SK-N-SH (cell line): ENCODE measurements around the gene ZSWIM5. TPM values are rescaled to one million over a fixed set of nuclear protein-coding genes. Genes with fewer than 3 reads are reported as not detected.

Experiments
- CTCF ChIA-PET: fragments of 300-600, 350-600 bp; formaldehyde crosslinking; extraction: SDS; loops from one replicate; lab custom pipeline; 2021; lab: Yijun Ruan, JAX
- POLR2A ChIA-PET: fragments of 350-600 bp; sonication (Branson Sonifier 250); formaldehyde crosslinking; extraction: SDS; loops from one replicate; lab custom pipeline; 2020; ENCODE audit warnings: antibody characterized with exemption, inconsistent platforms; lab: Yijun Ruan, JAX
- DNase-seq: peaks from one replicate; pipeline ENCODE4 v3.0.0; 2012
- H2AFZ ChIP-seq: fragments of 200-600 bp; sonication (generic); 2 replicates; pipeline ENCODE4 v1.8.1; 2016; ENCODE audit warnings: antibody characterized with exemption, mild to moderate bottlenecking, low read depth
- H3F3A ChIP-seq: fragments of 200-600 bp; sonication (generic); replicated peaks from 2 replicates; pipeline ENCODE3; 2016; ENCODE audit warnings: antibody characterized with exemption, mild to moderate bottlenecking; ENCODE audit not compliant: insufficient read depth
- H3K27ac ChIP-seq, 2 experiments: fragments of 200-500 bp in 1 of 2; fragments of 200-600 bp in 1 of 2; sonication (Bioruptor generic) in 1 of 2; sonication (generic), shearing (Covaris generic) in 1 of 2; 2 replicates each; pipeline versions ENCODE4 v1.5.1 to v1.6.1; 2014 to 2016; ENCODE audit warnings: low read depth in 2 of 2, inconsistent platforms in 1 of 2, low read length in 1 of 2, mild to moderate bottlenecking in 1 of 2, mixed read lengths in 1 of 2
- H3K27me3 ChIP-seq: fragments of 200-600 bp; sonication (generic), shearing (Covaris generic); 2 replicates; pipeline ENCODE4 v1.6.1; 2016; ENCODE audit warnings: mixed run types; ENCODE audit not compliant: insufficient read depth
- H3K36me3 ChIP-seq, 2 experiments: fragments of 200-500 bp in 1 of 2; fragments of 200-600 bp in 1 of 2; sonication (Bioruptor generic) in 1 of 2; sonication (generic) in 1 of 2; replicated peaks in 1 of 2; 2 replicates each; pipeline versions ENCODE3 to v1.5.1; 2014 to 2016; ENCODE audit warnings: low read length in 1 of 2, mild to moderate bottlenecking in 1 of 2; ENCODE audit not compliant: insufficient read depth in 2 of 2, control insufficient read depth in 1 of 2
- H3K4me1 ChIP-seq, 2 experiments: fragments of 200-500 bp in 1 of 2; fragments of 200-600 bp in 1 of 2; sonication (Bioruptor generic) in 1 of 2; sonication (generic), shearing (Covaris generic) in 1 of 2; 2 replicates each; pipeline versions ENCODE4 v1.5.1 to v1.6.1; 2014 to 2016; ENCODE audit warnings: low read depth in 1 of 2, low read length in 1 of 2, mixed run types in 1 of 2; ENCODE audit not compliant: insufficient read depth in 2 of 2, control insufficient read depth in 1 of 2
- H3K4me2 ChIP-seq: fragments of 200-600 bp; sonication (generic), shearing (Covaris generic); 2 replicates; pipeline ENCODE4 v1.6.1; 2017; ENCODE audit warnings: mixed run types
- H3K4me3 ChIP-seq, 2 experiments: fragments of 200-500 bp in 1 of 2; fragments of 200-600 bp in 1 of 2; sonication (Bioruptor generic) in 1 of 2; sonication (generic), shearing (Covaris generic) in 1 of 2; 2 replicates each; pipeline versions ENCODE4 v1.5.1 to v1.8.1; 2014 to 2016; ENCODE audit warnings: low read depth in 2 of 2, inconsistent platforms in 1 of 2, low read length in 1 of 2, mild to moderate bottlenecking in 1 of 2, mixed read lengths in 1 of 2, moderate library complexity in 1 of 2
- H3K79me2 ChIP-seq: fragments of 200-600 bp; sonication (generic); 2 replicates; pipeline ENCODE4 v1.8.1; 2017; ENCODE audit warnings: mild to moderate bottlenecking; ENCODE audit not compliant: insufficient read depth
- H3K9ac ChIP-seq: fragments of 200-600 bp; sonication (generic); 2 replicates; pipeline ENCODE4 v1.6.1; 2017; ENCODE audit warnings: mixed run types
- H3K9me2 ChIP-seq: fragments of 200-600 bp; sonication (generic); 2 replicates; pipeline ENCODE4 v1.6.1; 2017; ENCODE audit warnings: mixed run types
- H3K9me3 ChIP-seq: fragments of 200-600 bp; sonication (generic); 2 replicates; pipeline ENCODE4 v1.6.1; 2017; ENCODE audit warnings: mixed run types, mild to moderate bottlenecking, moderate library complexity
- H4K20me1 ChIP-seq: fragments of 200-600 bp; sonication (generic); 2 replicates; pipeline ENCODE4 v1.6.1; 2017; ENCODE audit warnings: mild to moderate bottlenecking, mixed run types; ENCODE audit not compliant: insufficient read depth
- CHD2 ChIP-seq: fragments of 150-350 bp; IDR thresholded peaks from 2 replicates; pipeline ENCODE4 v1.6.1; 2018; ENCODE audit warnings: low read length; ENCODE audit not compliant: partially characterized antibody
- EP300 ChIP-seq, 2 experiments: IDR thresholded peaks; 2 replicates each; pipeline versions ENCODE4 v1.4.0 to v1.6.1; 2012; ENCODE audit warnings: borderline replicate concordance in 1 of 2, low read depth in 1 of 2, low read length in 1 of 2
- EZH2phosphoT487 ChIP-seq: fragments of 200-600 bp; sonication (generic); IDR thresholded peaks from 2 replicates; pipeline ENCODE4 v1.6.1; 2017; ENCODE audit warnings: low read depth, mixed run types, mild to moderate bottlenecking, antibody characterized with exemption, moderate library complexity, borderline replicate concordance
- FOSL2 ChIP-seq: IDR thresholded peaks from 2 replicates; pipeline ENCODE4 v1.4.0; 2012; ENCODE audit warnings: low read depth, mild to moderate bottlenecking, moderate library complexity, borderline replicate concordance
- GABPA ChIP-seq: IDR thresholded peaks from 2 replicates; pipeline ENCODE4 v1.4.0; 2012; ENCODE audit warnings: low read depth, mild to moderate bottlenecking
- NRF1 ChIP-seq: IDR thresholded peaks from 2 replicates; pipeline ENCODE4 v1.6.1; 2012; ENCODE audit warnings: low read depth, mild to moderate bottlenecking, low read length
- POLR2AphosphoS5 ChIP-seq: IDR thresholded peaks from 2 replicates; pipeline ENCODE4 v1.6.1; 2012; ENCODE audit warnings: low read depth, low read length
- RCOR1 ChIP-seq: fragments of 150-350 bp; IDR thresholded peaks from 2 replicates; pipeline ENCODE4 v1.6.1; 2017; ENCODE audit warnings: antibody characterized with exemption, low read length
- RFX5 ChIP-seq: IDR thresholded peaks from 2 replicates; pipeline ENCODE4 v1.6.1; 2012; ENCODE audit warnings: mild to moderate bottlenecking, improper control_type of control experiment, low read length
- RXRA ChIP-seq: IDR thresholded peaks from 2 replicates; pipeline ENCODE4 v1.4.0; 2012; ENCODE audit warnings: low read depth, mild to moderate bottlenecking, borderline replicate concordance
- TAF1 ChIP-seq: IDR thresholded peaks from 2 replicates; pipeline ENCODE4 v1.6.1; 2012; ENCODE audit warnings: low read depth, mild to moderate bottlenecking, low read length, moderate library complexity, borderline replicate concordance
- TEAD4 ChIP-seq: IDR thresholded peaks from 2 replicates; pipeline ENCODE4 v1.4.0; 2012; ENCODE audit warnings: mild to moderate bottlenecking, borderline replicate concordance; ENCODE audit not compliant: insufficient read depth
- YY1 ChIP-seq: IDR thresholded peaks from 2 replicates; pipeline ENCODE4 v1.4.0; 2012; ENCODE audit warnings: low read depth, mild to moderate bottlenecking
- WGBS: methylation state at CpG from one replicate; pipeline ENCODE4 v1.1.6; 2017; ENCODE audit warnings: low lambda C conversion rate; 5-methylcytosine and 5-hydroxymethylcytosine counted together
- polyA plus RNA-seq, 3 experiments: library from polyadenylated mRNA; depleted of rRNA; stranded (reverse); fragments of >200 nt; gene quantifications; 2 replicates each; pipeline ENCODE4 v1.2.3, GENCODE V29; 2012
- TF ChIP-seq, protein P1 (sequence below): fragments of 150-350 bp; IDR thresholded peaks from 2 replicates; pipeline ENCODE4 v1.6.1; 2017; ENCODE audit warnings: antibody characterized with exemption, low read length, low read depth, borderline replicate concordance
- TF ChIP-seq, protein P2 (sequence below): IDR thresholded peaks from 2 replicates; pipeline ENCODE4 v1.4.0; 2012; ENCODE audit warnings: low read depth

The ZSWIM5 gene
- polyA plus RNA-seq, 1 of the 3 experiments (the other 2 are of a cell fraction): 0.07 TPM

DNA sequence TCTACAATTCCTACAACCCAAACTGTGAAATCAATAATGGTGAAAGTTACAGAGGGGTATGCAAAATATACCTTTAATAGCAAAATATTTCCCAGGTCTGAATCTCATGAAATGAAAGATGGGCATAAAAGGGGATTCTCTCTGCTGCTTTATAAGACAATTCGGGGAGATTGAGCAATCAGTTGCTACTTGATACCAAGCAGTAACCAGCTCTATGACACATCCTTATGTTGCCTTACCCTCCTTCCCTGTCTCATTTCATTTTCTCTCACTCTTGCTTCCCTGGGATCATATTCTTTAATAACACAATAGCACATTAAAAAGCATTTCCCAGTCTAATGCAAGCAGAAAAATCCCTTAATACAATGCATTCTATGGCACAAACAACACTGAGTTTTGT lies 29.0 kb downstream of the ZSWIM5 start:
- ChIA-PET POLR2A (no interaction called here), CTCF (no interaction called here)
- no peak for TF ChIP-seq EZH2phosphoT487
- TF ChIP-seq CHD2: no peak
- no peak for TF ChIP-seq GABPA
- no peak for TF ChIP-seq TAF1
- Histone ChIP-seq H3K4me3 (no peak overlapping the region), H3F3A (no peaks in the 10 kb centered on the region), H3K4me2 (no peak overlapping the region), H3K27ac (no peak overlapping the region), H3K27me3 (no peaks in the 10 kb centered on the region), H3K79me2 (no peaks in the 10 kb centered on the region), H3K9me2 (no peaks in the 10 kb centered on the region), H3K9ac (no peak overlapping the region), H3K4me1 (no peaks in the 10 kb centered on the region), H3K9me3 (no peaks in the 10 kb centered on the region), H4K20me1 (no peaks in the 10 kb centered on the region), H2AFZ (no peak overlapping the region), H3K36me3 (no peaks in the 10 kb centered on the region)
- DNase-seq: no peak
- 64% methylated on average over 1 of the region's 1 CpG for WGBS

DNA sequence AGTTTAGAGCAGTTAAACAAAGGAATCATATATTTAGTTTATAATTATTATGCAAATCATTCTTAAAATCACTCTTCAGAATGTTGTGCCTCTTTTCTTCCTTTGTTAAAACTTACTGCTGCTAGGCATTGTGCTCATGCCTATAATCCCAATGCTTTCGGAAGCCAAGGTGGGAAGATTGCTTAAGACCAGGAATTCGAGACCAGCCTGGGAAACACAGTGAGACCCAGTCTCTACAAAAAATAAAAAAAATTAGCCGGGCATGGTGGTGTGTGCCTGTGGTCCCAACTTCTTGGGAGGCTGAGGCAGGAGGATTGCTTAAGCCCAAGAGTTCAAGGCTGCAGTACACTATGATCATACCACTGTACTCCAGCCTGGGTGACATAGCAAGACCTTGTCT lies 33.6 kb downstream of the ZSWIM5 start:
- no peaks in the 10 kb centered on the region for H3K4me1 ChIP-seq
- H3K27ac ChIP-seq: no peak overlapping the region
- no peak for DNase-seq
- POLR2A ChIA-PET: no interaction called here
- no peaks in the 10 kb centered on the region for H3K9me3 ChIP-seq
- no peak overlapping the region for H3K4me2 ChIP-seq
- no peaks in the 10 kb centered on the region for H3F3A ChIP-seq
- H3K79me2 ChIP-seq: no peaks in the 10 kb centered on the region; the same call in 1 of the 2 replicates
- 54% methylated on average over 3 of the region's 3 CpGs for WGBS
- CTCF ChIA-PET: interaction anchor here (0.6 kb wide), 1 partner anchor 668 kb away, joined by 3 read pairs; no protein-coding TSS in a partner anchor
- H3K4me3 ChIP-seq: no peak overlapping the region
- TF ChIP-seq RCOR1 (no peak), POLR2AphosphoS5 (no peak), FOSL2 (no peak), EP300 (IDR thresholded peaks at IDR 0.05; ENCODE audit: borderline replicate concordance in 1 of 2, low read depth in 1 of 2, low read length in 1 of 2) (no peak), NRF1 (no peak), RXRA (no peak), YY1 (no peak), GABPA (no peak), TEAD4 (no peak), RFX5 (no peak)
- TF ChIP-seq, protein P1, sequence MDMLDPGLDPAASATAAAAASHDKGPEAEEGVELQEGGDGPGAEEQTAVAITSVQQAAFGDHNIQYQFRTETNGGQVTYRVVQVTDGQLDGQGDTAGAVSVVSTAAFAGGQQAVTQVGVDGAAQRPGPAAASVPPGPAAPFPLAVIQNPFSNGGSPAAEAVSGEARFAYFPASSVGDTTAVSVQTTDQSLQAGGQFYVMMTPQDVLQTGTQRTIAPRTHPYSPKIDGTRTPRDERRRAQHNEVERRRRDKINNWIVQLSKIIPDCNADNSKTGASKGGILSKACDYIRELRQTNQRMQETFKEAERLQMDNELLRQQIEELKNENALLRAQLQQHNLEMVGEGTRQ: no peak
- TF ChIP-seq, protein P2, sequence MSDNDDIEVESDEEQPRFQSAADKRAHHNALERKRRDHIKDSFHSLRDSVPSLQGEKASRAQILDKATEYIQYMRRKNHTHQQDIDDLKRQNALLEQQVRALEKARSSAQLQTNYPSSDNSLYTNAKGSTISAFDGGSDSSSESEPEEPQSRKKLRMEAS: no peak
- TF ChIP-seq, all 33 proteins: peak for 0
- Histone ChIP-seq H4K20me1 (no peaks in the 10 kb centered on the region), H3K9me2 (no peaks in the 10 kb centered on the region), H3K27me3 (no peaks in the 10 kb centered on the region), H3K36me3 (no peaks in the 10 kb centered on the region), H2AFZ (no peak overlapping the region), H3K9ac (no peak overlapping the region)
